Stimulated activated CD4-positive, alpha-beta T cell treated with anti-CD3 and anti-CD28 coated beads, Interleukin-1b, Interleukin-23, amount 100 ng/mL, for 4 hours (primary cell): ENCODE data around the gene PAGR1.
"Not testable (repeated sequence)": the region's sequence is repeated elsewhere in the genome, so short reads cannot be mapped to it uniquely, and the experiment has no call there.

Experiments used
- DNase-seq, 2 donors: peaks; one replicate each; pipeline ENCODE4 v3.0.0-alpha.2; 2020; ENCODE audit warnings: low read depth in 2 of 2

The PAGR1 gene

DNA sequence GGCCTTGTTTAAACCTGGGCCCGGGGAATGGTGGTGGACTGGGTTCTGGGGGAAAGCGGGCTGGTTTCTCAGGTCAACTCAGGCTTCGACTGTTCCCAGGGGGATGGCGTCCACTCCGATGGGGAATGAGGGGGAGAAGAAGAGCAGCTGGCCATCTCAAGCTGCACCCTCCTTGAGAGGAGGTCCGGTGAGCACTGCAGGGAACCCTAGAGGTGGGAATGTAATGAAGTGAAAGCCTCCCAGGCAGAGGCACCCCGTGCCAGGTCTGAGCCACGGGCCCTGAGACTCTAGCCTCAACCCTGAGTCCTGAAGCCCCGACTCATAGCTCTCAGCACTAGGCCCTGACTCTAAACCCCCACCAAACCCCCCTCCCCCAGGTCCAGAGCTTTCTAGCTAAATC, 48.3 kb downstream of the PAGR1 start:
- DNase-seq = no peak

DNA sequence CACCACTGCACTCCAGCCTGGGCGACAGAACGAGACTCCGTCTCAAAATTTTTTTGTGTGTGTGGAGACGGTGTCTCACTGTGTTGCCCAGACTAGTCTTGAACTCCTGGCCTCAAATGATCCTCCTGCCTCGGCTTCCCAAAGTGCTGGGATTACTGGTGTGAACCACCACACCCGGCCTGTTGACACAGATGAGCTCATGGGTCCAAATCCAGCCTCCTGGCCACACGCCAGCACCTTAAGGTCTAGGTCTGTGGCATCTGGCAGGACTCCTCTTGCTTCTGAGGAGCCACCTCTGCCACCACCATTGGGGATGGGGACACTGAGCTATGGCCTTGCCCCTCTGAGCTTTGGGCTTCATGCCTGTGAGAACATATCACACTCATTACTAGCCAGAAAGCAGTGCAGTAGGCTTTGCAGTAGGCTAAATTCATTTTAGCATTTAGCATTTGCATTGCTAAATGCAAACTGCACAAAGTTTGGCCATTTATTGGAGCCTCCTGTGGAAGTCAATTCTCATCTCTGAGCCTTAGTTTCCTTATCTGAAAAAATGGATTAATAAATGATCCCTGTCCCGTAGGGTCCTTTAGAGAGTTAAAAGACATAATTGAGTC, 52.6 kb downstream of the PAGR1 start:
- no peak for DNase-seq

DNA sequence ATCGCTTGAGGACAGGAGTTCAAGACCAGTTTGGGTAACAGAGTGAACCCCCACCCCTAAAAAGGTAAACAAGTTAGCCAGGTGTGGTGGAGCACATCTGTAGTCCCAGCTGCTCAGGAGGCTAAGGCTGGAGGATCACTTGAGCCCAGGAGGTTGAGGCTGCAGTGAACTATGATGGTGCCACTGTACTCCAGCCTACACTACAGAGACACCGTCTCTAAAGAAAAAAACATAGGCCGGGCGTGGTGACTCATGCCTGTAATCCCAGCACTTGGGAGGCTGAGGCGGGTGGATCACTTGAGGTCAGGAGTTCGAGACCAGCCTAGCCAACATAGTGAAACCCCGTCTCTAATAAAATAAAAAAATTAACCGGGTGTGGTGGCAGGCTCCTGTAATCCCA, 53.1 kb downstream of the PAGR1 start:
- not testable (repeated sequence) for DNase-seq
